ENCODE results near the gene C6orf141. TPM values are rescaled to one million over a fixed set of nuclear protein-coding genes. Genes with fewer than 3 reads are reported as not detected.

C6orf141 gene
- total and polyA plus RNA-seq, 4 donors = 0.14 to 0.84 (median 0.38) TPM

DNA sequence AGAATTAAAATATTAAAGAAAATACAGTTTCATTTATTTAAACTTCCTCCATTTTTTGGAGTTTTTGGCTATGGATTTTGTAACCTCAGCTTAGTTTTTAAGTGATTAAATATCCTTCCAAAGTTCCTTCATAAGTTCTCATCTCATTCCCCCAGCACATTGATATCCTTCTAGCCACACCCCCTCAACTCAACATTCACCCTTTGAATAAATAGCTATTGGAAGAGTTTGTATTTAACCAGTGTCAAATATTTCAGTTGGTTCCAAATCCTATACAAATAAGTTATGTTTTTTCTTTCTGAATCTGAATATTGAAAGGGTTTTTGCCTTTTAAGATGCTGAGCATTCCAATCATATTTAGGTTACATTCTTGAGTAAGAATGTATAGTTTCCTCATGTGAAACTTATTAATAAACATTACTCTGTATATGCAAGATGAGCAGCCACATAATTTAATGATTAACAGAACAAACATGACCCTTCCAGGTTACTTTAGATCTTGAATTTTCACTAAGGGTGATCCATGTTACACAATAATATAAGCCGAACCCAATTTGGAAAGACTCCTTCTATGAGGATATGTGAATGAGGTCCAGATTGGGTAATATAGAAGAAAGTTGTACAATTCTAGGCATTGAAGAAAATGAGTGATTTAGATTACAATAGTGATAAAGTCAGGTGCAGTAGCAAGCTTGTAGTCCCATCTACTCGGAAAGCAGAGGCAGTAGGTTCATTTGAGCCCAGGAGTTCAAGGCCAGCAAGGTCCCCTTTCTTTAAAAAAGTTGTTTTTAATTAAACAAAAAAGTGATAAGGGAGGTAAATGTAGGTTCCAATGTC is 37.1 kb upstream of the C6orf141 start (continued):
- TF ChIP-seq FOXA2 (IDR thresholded peaks at IDR 0.05) (no peak), GABPA (IDR thresholded peaks at IDR 0.05 in 1 of 2, conservative IDR thresholded peaks at IDR 0.05 in 1 of 2) (peak in 1 of 2 donors; percentile 31)
- TF ChIP-seq, protein P1, sequence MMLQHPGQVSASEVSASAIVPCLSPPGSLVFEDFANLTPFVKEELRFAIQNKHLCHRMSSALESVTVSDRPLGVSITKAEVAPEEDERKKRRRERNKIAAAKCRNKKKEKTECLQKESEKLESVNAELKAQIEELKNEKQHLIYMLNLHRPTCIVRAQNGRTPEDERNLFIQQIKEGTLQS (IDR thresholded peaks at IDR 0.05) = peak; percentile 33

- H3K4me1 ChIP-seq (ENCODE audit: control insufficient read depth in 4 of 4, insufficient read depth in 4 of 4, low read length in 3 of 4) = peaks cover 0 to 22% (median 20%) of the 10 kb centered on the region in 4 donors
- no peaks in the 10 kb centered on the region for H3K9me3 ChIP-seq (ENCODE audit: control insufficient read depth in 4 of 4, low read length in 3 of 4)
- no peak overlapping the region for H3K4me3 ChIP-seq (ENCODE audit: low read depth in 1 of 3, low read length in 3 of 3)
- no peak for DNase-seq (ENCODE audit: low spot score)
- H3K27me3 ChIP-seq (ENCODE audit: control insufficient read depth in 4 of 4, insufficient read depth in 4 of 4, low read length in 3 of 4) = no peaks in the 10 kb centered on the region
- H3K36me3 ChIP-seq (ENCODE audit: control insufficient read depth in 4 of 4, insufficient read depth in 3 of 4, low read depth in 1 of 4, low read length in 3 of 4) = no peaks in the 10 kb centered on the region
- no peak for TF ChIP-seq HNF4G (IDR thresholded peaks at IDR 0.05)
- TF ChIP-seq JUND (IDR thresholded peaks at IDR 0.05) = peak in 1 of 2 donors; percentile 13
- TF ChIP-seq HNF4A (conservative IDR thresholded peaks at IDR 0.05) = peak; percentile 24 to 53
- TF ChIP-seq NR2F2 (IDR thresholded peaks at IDR 0.05) = no peak
- peak; percentile 60 to 62 for TF ChIP-seq RXRA (IDR thresholded peaks at IDR 0.05)
- TF ChIP-seq, protein P2, sequence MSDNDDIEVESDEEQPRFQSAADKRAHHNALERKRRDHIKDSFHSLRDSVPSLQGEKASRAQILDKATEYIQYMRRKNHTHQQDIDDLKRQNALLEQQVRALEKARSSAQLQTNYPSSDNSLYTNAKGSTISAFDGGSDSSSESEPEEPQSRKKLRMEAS (IDR thresholded peaks at IDR 0.05) = no peak
- 54% methylated on average over 8 of the region's 8 CpGs for WGBS
- H3K9ac ChIP-seq (ENCODE audit: low read depth in 1 of 2, low read length in 2 of 2) = no peak overlapping the region
- H3K27ac ChIP-seq (ENCODE audit: low read depth in 1 of 2, low read length in 2 of 2) = no peak overlapping the region
These were observed 35.6 kb upstream of the C6orf141 start for GRCh38 chr6:49514571-49515484.

GRCh38 chr6:49515485-49516146 is 34.9 kb upstream of the C6orf141 start:
- TF ChIP-seq FOXA1 (IDR thresholded peaks at IDR 0.05) = no peak
- no peak for TF ChIP-seq YY1 (IDR thresholded peaks at IDR 0.05)
- no peak for TF ChIP-seq SP1 (IDR thresholded peaks at IDR 0.05)
- TF ChIP-seq, protein P3, sequence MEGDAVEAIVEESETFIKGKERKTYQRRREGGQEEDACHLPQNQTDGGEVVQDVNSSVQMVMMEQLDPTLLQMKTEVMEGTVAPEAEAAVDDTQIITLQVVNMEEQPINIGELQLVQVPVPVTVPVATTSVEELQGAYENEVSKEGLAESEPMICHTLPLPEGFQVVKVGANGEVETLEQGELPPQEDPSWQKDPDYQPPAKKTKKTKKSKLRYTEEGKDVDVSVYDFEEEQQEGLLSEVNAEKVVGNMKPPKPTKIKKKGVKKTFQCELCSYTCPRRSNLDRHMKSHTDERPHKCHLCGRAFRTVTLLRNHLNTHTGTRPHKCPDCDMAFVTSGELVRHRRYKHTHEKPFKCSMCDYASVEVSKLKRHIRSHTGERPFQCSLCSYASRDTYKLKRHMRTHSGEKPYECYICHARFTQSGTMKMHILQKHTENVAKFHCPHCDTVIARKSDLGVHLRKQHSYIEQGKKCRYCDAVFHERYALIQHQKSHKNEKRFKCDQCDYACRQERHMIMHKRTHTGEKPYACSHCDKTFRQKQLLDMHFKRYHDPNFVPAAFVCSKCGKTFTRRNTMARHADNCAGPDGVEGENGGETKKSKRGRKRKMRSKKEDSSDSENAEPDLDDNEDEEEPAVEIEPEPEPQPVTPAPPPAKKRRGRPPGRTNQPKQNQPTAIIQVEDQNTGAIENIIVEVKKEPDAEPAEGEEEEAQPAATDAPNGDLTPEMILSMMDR (IDR thresholded peaks at IDR 0.05; ENCODE audit: low read depth, low read length, missing input control) = no peak
- TF ChIP-seq, protein P2 (IDR thresholded peaks at IDR 0.05) = no peak
- no peak for TF ChIP-seq RXRA (IDR thresholded peaks at IDR 0.05)
- no peak for DNase-seq (ENCODE audit: low spot score)

More at GRCh38 chr6:49515485-49516146, 34.9 kb upstream of the C6orf141 start:
- Histone ChIP-seq H3K4me1 (ENCODE audit: control insufficient read depth in 4 of 4, insufficient read depth in 4 of 4, low read length in 3 of 4) (peaks cover 0 to 22% (median 20%) of the 10 kb centered on the region in 4 donors), H3K27ac (ENCODE audit: low read depth in 1 of 2, low read length in 2 of 2) (no peak overlapping the region), H3K4me3 (ENCODE audit: low read depth in 1 of 3, low read length in 3 of 3) (no peak overlapping the region), H3K27me3 (ENCODE audit: control insufficient read depth in 4 of 4, insufficient read depth in 4 of 4, low read length in 3 of 4) (no peaks in the 10 kb centered on the region), H3K9me3 (ENCODE audit: control insufficient read depth in 4 of 4, low read length in 3 of 4) (no peaks in the 10 kb centered on the region), H3K9ac (ENCODE audit: low read depth in 1 of 2, low read length in 2 of 2) (no peak overlapping the region), H3K36me3 (ENCODE audit: control insufficient read depth in 4 of 4, insufficient read depth in 3 of 4, low read depth in 1 of 4, low read length in 3 of 4) (no peaks in the 10 kb centered on the region)
- WGBS = 86% methylated on average over 10 of the region's 10 CpGs

All from liver (tissue), 9 donors.